ENCODE results near the gene MCOLN3. TPM values are rescaled to one million over a fixed set of nuclear protein-coding genes. Genes with fewer than 3 reads are reported as not detected.
A peak's percentile ranks its signal among the peaks of the same experiment; 100 is the strongest.

MCOLN3 gene
- total and polyA plus RNA-seq, 9 of the 15 experiments (the other 6 are each of a cell fraction or from before 2014, with no cell fraction given), result 0.04 to 0.05 TPM; not detected in 7

DNA sequence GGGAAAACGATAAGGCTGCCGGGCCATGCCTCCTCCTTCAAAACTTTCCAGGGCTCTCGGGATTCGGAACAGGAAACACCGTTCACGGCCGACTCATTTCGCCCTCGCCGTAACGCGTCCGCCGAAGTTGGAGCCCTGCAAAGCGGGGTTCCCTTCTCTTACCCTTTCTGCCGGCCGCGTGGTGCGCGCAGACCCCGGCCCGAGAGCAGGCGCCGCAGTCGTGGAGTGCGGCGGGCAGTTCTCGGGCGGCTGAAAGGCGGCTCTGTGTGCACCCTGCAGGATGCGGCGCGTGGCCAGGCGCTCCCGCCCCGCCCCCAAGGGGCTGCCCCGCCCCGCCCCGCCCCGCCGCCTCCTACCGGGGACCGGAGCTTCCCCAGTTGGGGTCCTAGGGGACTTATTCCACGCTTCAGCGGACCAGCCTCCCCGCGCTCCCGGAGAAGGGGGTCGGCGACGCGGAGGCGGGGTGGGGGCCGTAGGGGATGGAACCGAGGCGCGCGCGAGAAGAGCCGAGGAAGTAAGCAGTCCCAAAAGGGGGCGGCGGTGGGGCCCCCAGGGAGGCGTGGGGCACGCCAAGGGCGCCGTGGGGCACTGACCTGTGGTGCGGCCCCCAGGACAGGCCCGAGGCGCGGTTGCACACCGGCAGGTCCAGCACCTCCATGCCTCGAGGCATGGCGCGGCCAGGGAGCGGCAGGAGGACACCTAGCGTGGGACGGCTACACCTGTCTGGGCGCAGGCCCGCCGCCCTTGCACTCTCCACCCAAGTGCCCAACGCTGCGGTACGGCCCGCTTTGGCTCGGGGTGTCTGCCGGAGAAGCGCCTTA is 51.2 kb downstream of the MCOLN3 start, which contains the start of gene MCOLN2:
Gene MCOLN2 (minus strand): TSS at position 268 of the 821 bp plus-strand sequence. CDS start 241 bp downstream, at position 27.
- TF ChIP-seq SNRNP70 (optimal IDR thresholded peaks at IDR 0.05; ENCODE audit: low read depth, low read length), result no peak
- TF ChIP-seq, protein P1, sequence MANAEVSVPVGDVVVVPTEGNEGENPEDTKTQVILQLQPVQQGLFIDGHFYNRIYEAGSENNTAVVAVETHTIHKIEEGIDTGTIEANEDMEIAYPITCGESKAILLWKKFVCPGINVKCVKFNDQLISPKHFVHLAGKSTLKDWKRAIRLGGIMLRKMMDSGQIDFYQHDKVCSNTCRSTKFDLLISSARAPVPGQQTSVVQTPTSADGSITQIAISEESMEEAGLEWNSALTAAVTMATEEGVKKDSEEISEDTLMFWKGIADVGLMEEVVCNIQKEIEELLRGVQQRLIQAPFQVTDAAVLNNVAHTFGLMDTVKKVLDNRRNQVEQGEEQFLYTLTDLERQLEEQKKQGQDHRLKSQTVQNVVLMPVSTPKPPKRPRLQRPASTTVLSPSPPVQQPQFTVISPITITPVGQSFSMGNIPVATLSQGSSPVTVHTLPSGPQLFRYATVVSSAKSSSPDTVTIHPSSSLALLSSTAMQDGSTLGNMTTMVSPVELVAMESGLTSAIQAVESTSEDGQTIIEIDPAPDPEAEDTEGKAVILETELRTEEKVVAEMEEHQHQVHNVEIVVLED (CRISPR knock-in tag; IDR thresholded peaks at IDR 0.05), result no peak
- TF ChIP-seq, protein P2, sequence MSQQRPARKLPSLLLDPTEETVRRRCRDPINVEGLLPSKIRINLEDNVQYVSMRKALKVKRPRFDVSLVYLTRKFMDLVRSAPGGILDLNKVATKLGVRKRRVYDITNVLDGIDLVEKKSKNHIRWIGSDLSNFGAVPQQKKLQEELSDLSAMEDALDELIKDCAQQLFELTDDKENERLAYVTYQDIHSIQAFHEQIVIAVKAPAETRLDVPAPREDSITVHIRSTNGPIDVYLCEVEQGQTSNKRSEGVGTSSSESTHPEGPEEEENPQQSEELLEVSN (IDR thresholded peaks at IDR 0.05; ENCODE audit: borderline replicate concordance in 1 of 2, extremely low read depth in 1 of 2, insufficient read depth in 1 of 2, insufficient read length in 1 of 2, low read depth in 1 of 2, low read length in 1 of 2, poor library complexity in 1 of 2, severe bottlenecking in 1 of 2), result peak in 1 of 2 experiments; percentile 42
- TF ChIP-seq, protein P3, sequence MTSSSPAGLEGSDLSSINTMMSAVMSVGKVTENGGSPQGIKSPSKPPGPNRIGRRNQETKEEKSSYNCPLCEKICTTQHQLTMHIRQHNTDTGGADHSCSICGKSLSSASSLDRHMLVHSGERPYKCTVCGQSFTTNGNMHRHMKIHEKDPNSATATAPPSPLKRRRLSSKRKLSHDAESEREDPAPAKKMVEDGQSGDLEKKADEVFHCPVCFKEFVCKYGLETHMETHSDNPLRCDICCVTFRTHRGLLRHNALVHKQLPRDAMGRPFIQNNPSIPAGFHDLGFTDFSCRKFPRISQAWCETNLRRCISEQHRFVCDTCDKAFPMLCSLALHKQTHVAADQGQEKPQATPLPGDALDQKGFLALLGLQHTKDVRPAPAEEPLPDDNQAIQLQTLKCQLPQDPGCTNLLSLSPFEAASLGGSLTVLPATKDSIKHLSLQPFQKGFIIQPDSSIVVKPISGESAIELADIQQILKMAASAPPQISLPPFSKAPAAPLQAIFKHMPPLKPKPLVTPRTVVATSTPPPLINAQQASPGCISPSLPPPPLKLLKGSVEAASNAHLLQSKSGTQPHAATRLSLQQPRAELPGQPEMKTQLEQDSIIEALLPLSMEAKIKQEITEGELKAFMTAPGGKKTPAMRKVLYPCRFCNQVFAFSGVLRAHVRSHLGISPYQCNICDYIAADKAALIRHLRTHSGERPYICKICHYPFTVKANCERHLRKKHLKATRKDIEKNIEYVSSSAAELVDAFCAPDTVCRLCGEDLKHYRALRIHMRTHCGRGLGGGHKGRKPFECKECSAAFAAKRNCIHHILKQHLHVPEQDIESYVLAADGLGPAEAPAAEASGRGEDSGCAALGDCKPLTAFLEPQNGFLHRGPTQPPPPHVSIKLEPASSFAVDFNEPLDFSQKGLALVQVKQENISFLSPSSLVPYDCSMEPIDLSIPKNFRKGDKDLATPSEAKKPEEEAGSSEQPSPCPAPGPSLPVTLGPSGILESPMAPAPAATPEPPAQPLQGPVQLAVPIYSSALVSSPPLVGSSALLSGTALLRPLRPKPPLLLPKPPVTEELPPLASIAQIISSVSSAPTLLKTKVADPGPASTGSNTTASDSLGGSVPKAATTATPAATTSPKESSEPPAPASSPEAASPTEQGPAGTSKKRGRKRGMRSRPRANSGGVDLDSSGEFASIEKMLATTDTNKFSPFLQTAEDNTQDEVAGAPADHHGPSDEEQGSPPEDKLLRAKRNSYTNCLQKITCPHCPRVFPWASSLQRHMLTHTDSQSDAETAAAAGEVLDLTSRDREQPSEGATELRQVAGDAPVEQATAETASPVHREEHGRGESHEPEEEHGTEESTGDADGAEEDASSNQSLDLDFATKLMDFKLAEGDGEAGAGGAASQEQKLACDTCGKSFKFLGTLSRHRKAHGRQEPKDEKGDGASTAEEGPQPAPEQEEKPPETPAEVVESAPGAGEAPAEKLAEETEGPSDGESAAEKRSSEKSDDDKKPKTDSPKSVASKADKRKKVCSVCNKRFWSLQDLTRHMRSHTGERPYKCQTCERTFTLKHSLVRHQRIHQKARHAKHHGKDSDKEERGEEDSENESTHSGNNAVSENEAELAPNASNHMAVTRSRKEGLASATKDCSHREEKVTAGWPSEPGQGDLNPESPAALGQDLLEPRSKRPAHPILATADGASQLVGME (CRISPR knock-in tag; IDR thresholded peaks at IDR 0.05), result no peak
- in situ Hi-C loops (cut with MboI), result no loop called here
- peak within 1 kb of the TSS; percentile 32; the same call in 1 of the 2 replicates for H2AFZ ChIP-seq (ENCODE audit: low read depth, low read length)
- no peaks in the 10 kb centered on the region for H3K79me2 ChIP-seq (ENCODE audit: control insufficient read depth, insufficient read depth, low read length)
- 31% methylated on average over 41 of the region's 87 CpGs for WGBS (ENCODE audit: insufficient coverage, low coverage, missing lambda C conversion rate)
- no peaks in the 10 kb centered on the region for H4K20me1 ChIP-seq (replicated peaks; ENCODE audit: control insufficient read depth, insufficient read depth, low read length)
- H3K9me3 ChIP-seq (replicated peaks; ENCODE audit: control insufficient read depth, insufficient read depth, low read depth, low read length), result no peaks in the 10 kb centered on the region
- POLR2A ChIA-PET, result no interaction called here
- intact Hi-C loops (cut with micrococcal nuclease), result loop anchor here (2.0 kb wide), 1 partner anchor 52 kb away; no protein-coding TSS in a partner anchor
- CTCF ChIA-PET (ENCODE audit: low intra/inter-chr PET ratio), result no interaction called here
- peak; percentile 96 for ATAC-seq
- peaks cover 0 to 13% of the 10 kb centered on the region in 2 experiments; a peak in 2 of 5 replicates for H3K4me1 ChIP-seq (replicated peaks in 1 of 2; ENCODE audit: control insufficient read depth in 2 of 2, insufficient read depth in 2 of 2, low read length in 2 of 2)
- no peaks in the 10 kb centered on the region for H3K36me3 ChIP-seq (ENCODE audit: control insufficient read depth, insufficient read depth, low read length)
- H3K4me2 ChIP-seq (ENCODE audit: insufficient read depth, low read length), result no peak within 1 kb of the TSS
- BruUV-seq (replicated peaks), result no TSS peak
- H3K27ac ChIP-seq (ENCODE audit: extremely low read depth, low read depth, low read length), result no peak within 1 kb of the TSS
- no peaks in the 10 kb centered on the region for H3K9me1 ChIP-seq (ENCODE audit: control insufficient read depth, insufficient read depth, low read length)
- peak within 1 kb of the TSS; percentile 18; the same call in 1 of the 2 replicates for H3K4me3 ChIP-seq
- FAIRE-seq, result no peak
- H3K9ac ChIP-seq (ENCODE audit: insufficient read depth in 1 of 2, low read depth in 2 of 2, low read length in 2 of 2), result no peak within 1 kb of the TSS
- H3K27me3 ChIP-seq (ENCODE audit: control insufficient read depth in 2 of 2, insufficient read depth in 2 of 2, low read length in 2 of 2), result peaks cover 12 to 26% of the 10 kb centered on the region in 2 experiments; a peak in 3 of 5 replicates
- DNase-seq (ENCODE audit: extremely low read depth in 1 of 4, low spot score in 3 of 4), result peak; percentile 7 to 61 (median 56)
